ENCODE measurements around the gene ABCF3.

Gene ABCF3

DNA sequence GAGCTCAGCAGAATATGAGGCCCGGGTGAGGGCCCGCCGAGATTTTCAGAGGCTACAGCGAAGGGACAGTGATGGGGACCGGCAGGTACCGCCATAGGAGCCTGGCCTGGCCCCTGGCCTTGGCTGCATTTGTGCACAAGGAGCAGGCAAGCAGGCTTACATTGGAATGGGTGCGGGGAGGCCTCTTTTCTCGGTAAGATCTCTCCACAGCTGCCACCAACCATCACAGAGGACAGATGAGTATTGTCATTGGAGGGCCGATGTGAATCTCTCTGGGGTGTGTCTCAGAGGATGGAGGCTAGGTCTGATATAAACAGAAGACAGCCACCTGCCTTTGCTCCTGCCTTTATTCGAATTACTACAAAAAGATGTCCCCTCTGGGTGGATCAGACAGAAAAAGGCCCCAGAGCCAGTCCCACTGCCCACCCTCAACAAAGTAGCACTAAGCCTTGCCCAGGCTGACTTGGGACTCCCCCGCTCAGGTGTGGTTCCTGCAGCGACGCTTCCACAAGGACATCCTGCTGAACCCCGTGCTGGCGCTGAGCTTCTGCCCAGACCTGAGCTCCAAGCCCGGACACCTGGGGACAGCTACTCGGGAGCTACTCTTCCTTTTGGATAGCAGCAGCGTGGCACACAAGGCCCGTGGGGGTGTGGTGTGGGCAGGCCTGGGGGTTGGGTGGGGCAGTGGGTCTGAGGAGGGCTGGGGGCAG is 48.8 kb downstream of the ABCF3 start:
- DNase-seq, result no peak

DNA sequence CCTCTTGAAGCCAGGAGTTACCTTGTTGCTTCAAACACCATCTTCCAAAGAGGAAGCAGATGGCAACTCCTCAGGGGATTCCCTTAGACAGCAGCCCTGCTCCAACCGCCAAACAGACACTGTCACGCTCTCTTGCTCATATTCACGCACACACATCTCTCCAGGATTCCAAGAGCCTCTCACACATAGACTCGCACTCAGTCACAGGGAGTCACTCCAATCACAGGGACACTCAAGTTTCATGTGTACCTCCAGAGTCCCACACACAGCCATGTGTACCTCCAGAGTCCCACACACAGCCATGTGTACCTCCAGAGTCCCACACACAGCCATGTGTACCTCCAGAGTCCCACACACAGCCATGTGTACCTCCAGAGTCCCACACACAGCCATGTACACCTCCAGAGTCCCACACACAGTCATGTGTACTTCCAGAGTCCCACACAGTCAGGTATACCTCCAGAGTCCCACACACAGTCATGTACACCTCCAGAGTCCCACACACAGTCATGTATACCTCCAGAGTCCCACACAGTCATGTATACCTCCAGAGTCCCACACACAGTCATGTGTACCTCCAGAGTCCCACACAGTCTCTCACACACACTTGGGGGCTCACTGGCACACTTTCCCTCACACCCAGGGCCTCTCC is 49.5 kb downstream of the ABCF3 start:
- peak; percentile 51 for DNase-seq

DNA sequence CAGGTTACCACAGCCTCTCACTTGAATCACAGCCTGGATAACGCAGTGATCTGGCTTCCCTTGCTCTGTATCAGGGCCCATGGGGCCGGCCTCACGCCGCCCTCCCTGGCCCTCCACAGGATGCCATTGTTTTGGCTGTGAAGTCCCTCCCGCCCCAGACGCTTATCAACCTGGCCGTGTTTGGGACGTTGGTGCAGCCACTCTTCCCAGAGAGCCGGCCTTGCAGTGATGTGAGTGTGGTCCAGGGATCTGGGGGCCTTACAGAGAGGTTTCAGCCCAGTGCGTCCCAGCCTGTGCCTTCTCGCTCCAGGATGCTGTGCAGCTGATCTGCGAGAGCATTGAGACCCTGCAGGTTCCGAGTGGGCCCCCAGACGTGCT is 50.0 kb downstream of the ABCF3 start:
- no peak for DNase-seq

DNA sequence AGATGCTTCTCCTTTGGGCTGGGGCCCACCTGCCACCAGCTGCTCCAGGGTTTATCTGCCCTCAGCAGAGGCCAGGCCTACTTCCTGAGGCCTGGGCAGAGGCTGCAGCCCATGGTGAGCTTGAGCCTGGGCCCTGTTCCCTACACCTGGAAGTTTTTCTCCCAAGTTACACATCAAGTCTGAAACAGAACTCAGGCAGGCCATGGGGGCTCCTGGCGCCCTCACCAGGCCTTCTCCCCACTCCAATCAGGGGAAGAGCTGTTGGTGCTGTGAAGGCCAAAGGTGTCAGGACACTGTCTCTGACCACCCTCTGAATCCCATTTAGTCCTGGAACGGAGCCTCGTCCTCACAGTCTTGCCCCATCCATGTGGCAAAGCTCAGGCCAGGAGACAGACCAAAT is 50.6 kb downstream of the ABCF3 start:
- no peak for DNase-seq

DNA sequence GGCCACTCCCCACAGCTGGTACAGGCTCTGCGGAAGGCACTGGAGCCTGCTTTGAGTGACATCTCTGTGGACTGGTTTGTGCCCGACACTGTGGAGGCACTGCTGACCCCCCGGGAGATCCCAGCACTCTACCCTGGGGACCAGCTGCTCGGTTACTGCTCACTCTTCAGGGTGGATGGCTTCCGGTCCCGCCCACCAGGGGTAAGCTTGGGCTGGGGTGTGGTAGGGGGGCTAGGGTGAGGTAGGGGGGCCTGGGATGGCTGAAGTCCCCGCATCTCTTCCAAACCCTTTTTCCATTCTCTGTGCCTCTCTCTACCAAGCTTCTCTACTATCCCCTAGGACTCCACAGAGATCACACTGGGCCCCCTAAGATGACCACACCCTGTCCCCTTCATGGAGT is 51.2 kb downstream of the ABCF3 start:
- no peak for DNase-seq

DNA sequence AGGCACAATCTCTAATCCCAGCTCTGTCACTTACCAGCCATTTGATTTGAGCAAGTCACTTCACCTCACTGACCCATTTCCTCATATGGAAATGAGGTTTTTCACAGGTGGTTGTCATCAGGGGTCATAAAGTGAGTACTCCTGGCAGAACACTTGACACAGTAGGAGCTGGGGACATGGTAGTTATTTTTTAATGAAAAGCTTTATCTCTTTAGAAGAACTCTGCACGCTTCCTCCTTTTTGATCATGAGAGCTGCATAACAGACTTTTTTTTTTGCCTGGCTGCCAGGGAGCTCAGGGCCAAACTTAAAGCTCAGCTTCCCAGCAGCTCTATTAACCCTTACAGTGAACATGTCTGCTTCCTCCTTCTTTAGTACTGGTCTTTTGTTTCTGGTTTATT is 51.8 kb downstream of the ABCF3 start:
- no peak for DNase-seq

DNA sequence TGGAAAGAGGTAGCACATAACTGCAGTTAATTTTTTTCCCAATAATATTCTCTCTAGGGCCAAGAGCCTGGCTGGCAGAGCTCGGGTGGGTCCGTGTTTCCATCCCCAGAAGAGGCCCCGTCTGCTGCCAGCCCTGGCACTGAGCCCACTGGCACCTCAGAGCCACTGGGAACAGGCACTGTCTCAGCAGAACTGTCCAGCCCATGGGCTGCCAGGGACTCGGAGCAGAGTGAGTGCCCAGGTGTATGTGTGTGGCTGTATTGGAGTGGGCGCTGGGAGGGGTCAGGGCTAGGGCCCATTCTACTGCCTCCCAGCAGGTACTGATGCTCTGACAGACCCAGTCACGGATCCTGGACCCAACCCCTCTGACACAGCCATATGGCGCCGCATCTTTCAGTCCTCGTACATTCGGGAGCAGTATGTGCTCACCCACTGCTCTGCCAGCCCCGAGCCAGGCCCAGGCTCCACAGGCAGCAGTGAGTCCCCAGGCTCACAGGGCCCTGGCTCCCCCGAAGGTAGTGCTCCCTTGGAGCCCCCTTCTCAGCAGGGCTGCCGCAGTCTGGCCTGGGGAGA is 52.3 kb downstream of the ABCF3 start:
- no peak for DNase-seq

DNA sequence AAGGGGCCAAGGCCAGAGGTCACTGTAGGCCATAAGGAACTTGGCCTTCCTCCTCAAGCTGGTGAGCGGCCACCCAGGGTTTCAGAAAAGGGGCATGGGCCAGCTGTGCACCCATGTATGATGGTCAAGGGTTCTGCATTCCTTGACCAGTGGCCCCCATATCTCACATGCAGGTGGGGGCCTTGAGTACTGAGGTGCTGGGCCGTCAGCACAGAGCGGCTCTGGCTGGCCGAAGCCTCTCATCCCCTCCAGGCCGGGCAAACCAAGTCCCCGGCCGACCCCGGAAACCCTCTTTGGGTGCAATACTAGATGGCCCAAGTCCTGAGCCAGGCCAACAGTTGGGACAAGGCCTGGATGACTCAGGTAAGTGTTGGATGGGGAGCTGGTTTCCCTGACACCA is 53.2 kb downstream of the ABCF3 start:
- no peak for DNase-seq

DNA sequence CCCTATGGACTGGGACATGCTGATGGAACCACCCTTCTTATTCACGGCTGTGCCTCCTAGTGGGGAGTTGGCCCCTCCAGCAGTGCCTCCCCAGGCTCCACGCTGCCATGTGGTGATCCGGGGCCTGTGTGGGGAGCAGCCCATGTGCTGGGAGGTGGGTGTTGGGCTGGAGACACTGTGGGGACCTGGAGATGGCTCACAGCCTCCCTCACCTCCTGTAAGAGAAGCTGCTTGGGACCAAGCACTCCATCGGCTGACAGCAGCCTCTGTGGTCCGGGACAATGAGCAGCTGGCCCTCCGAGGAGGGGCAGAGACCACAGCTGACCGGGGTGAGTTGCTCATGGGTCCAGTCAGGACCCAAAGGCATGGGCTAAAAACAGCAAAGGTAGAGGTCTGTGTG is 53.7 kb downstream of the ABCF3 start:
- DNase-seq, result no peak

DNA sequence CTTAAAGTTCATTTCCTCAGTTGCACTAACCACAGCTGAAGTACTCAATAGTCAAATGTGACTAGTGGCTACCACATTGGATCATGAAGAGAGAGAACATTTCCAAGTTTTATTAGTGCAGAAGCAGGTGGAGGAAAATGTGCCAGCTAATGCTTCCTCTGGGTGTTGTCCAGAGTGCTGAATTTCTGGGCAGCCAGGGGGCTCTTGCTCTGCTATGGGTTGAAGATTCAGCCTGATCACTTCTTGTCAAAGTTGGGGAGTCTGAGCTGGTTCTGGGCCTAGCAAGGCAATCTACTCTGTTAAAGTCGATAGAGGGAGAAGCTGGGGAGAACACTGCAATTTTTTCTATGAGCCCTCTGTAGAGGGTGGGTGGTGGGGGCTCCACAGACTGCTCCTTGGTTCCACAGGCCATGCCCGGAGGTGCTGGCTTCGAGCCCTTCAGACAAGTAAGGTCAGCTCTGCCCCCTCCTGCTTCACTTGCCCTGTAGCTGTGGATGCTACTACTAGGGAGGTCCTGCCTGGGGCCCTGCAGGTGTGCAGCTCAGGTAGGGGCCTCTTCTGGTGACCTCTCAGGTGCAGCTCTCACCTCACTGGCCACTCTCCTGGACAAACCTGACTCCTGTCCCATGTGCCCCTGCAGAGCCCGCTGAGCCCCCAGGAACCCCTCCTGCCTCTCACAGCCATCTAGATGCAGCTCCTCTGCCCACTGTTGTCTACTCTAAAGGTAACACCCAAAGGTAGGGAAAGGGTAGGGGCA is 54.6 kb downstream of the ABCF3 start:
- DNase-seq, result no peak

DNA sequence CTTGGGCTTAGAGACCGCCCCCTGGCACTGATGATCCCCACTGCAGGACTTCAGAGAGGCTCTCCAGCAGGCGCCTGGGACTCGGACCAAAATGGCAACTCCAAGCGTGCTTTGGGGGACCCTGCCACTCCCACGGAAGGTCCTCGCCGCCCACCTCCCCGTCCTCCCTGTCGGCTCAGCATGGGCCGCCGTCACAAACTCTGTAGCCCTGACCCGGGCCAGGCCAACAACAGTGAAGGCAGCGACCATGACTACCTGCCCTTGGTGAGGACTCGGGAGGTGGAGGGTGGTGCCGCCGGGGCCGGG is 55.1 kb downstream of the ABCF3 start:
- no peak for DNase-seq

DNA sequence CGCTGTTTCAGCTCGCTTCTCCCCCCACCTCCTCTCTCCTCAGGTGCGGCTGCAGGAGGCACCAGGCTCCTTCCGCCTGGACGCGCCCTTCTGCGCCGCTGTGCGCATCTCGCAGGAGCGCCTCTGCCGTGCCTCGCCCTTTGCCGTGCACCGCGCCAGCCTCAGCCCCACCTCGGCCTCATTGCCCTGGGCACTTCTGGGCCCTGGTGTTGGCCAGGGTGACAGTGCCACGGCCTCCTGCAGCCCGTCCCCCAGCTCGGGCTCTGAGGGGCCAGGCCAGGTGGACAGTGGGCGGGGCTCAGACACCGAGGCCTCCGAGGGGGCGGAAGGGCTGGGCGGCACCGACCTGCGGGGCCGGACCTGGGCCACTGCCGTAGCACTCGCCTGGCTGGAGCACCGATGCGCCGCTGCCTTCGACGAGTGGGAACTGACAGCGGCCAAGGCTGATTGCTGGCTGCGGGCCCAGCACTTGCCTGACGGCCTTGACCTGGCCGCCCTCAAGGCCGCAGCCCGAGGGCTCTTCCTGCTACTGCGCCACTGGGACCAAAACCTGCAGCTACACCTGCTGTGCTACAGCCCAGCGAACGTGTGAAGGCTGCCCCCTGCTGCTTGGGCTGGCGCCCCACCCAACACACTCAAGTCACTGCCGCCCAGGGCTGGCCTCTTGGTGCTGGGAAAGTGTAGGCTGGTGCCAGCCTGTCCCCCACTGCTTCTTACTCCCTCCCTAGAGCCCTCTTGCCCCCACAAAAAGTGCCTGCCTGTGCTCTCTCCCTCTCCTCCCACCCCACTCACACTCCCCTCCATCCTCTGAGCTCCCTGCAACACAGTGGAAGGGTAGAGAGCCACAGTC is 55.7 kb downstream of the ABCF3 start:
- DNase-seq, result no peak

DNA sequence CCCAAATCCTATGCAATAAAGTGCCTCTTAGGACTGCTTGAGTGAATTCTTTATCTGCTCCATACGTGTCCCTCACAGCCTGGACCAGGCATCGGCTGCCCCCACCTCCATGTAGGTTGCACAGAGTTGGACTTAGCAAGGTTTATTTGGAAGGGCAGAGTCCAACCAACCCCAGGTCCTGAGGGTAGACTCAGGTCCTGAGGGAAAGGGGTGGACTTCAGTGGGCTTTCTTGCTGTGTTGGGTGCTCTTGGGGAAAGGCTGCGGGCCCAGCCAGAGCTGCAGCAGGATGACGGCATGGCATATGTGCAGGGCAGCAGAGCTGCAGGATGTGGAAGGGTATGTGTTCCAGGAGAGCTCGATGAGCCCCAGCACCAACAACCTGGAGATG is 56.3 kb downstream of the ABCF3 start:
- no peak for DNase-seq

All from NCI-H345 (cell line).